GM19193 (cell line): Measurements from ENCODE around the gene LAMTOR3.

Experiments used
- POLR2A ChIP-seq: IDR thresholded peaks from 4 replicates; pipeline ENCODE4 v1.6.1; 2011; ENCODE audit not compliant: insufficient read depth, insufficient read length; ENCODE audit errors: extremely low read depth

Gene LAMTOR3

DNA sequence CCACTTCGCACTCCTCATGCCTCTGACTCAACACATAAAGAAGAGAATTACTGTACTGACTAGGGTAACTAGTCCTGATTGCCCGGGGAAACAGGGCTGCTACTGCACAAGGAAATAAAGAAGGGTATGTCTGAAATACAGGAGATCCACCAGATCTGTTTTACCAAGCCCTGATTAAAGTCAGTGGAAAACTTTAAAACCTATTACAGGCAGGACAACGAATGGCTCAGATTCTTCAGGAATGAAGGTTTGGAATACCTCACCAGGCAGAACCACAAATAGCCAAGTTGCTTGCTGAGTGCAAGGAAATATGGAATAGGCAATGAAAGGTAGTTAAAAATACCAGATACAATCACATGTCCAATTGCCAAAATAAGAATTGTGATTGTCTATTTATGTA is 17.3 kb downstream of the LAMTOR3 start:
- no peak for TF ChIP-seq POLR2A

DNA sequence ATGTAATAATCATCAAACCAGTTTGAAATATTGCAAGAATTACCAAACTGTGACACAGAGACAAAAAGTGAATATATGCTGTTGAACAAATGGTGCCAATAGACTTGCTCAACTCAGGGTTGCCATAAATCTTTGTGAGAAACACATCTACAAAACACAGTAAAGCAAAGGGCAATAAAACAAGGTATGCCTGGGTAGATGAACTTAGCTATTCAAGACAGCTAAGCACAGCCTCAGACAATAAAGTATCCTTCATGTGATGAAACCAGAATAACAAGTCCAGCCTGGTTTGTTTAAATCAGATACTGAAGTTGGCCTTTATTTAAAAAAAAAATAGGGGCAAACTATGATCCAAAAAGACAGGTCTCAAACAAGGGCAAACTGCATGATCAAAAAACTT is 19.2 kb downstream of the LAMTOR3 start:
- TF ChIP-seq POLR2A, result no peak

DNA sequence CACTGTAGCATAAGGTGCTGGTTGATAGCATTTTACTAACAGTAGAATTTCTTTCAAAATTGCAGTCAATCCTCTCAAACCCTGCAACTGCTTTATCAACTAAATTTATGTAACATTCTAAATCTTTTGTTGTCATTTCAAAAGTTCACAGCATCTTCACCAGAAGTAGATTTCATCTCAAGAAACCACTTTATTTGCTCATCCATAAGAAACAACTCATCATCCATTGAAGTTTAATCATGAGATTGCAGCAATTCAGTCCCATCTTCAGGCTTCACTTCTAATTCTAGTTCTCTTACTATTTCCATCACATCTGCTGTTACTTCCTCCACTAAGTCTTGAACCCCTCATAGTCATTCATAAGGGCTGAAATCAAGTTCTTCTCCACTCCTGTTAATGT is 21.7 kb downstream of the LAMTOR3 start:
- TF ChIP-seq POLR2A, result no peak

DNA sequence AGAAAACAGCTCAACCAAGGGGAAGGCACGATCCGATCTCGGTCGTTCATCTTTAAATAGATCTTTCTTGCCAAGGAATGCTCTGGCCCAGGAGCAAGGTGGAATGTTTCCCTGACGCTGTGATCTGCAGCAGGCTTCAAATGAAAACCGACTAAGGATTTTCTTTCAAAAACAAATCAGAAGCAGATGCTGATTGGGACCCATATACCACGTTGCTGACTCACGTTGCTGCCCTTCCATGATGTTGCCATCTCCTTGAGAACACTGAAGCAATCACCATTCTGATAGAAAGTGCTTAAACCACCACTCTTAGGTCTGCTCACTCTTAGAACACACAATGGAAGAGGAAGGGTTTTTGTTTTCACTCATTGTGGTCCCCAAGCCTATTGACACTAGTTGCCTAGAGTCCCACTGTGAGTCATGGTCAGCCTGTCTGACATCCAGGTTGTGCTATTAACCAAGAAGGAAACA is 26.1 kb downstream of the LAMTOR3 start:
- no peak for TF ChIP-seq POLR2A

DNA sequence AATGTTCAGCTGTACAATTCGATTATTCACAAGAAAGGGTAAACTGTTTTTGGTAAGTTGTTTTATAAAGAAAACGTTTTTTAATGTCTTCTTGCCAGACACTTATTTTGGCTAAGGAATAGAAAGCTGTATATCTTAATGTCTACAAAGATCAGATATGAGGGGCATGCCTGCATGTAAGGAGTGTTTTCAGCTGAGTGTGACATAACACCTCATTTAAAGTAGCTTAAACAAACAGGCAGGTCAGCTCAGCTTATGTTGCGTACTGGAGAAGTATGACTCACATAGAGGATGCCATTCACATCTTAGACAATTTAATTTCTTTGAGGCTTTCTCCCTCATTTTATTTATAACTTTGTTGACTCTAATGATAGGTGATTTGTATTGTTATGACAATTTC is 30.4 kb downstream of the LAMTOR3 start:
- no peak for TF ChIP-seq POLR2A

DNA sequence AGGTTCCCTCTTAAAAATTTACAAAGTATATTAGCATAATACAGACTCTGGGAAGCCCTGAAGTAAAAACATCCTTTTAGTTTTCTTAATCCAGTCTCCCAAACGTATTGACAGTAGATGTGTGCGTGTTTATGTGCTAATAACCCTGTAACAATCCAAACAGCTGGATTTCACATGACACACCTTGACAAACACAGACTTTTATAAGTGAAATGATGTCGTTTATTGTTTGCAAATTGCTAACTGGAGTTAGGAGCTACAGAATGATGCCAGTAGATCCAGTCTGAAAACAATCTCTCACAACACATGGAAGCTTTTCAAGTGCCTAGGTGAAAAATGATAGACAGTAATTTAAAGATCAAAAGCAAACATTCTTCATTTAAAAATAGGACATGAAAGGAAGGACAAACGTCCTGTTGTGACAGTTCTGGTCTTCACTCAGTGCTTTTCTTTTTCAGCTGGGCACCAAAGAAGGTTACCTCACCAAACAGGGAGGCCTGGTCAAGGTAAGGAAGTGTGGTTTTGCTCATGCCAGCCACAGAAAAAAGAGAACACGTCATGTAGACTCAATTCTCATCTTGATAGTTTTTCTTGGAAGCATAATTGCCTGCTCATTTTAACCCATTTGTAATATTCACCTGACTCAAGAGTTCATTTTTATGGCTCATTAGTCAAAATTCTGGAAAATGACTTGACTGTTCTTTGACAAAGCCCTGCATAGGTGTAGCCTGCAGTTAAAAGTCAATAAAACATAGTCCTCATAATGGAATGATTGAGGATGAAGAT is 32.9 kb downstream of the LAMTOR3 start:
- no peak for TF ChIP-seq POLR2A

DNA sequence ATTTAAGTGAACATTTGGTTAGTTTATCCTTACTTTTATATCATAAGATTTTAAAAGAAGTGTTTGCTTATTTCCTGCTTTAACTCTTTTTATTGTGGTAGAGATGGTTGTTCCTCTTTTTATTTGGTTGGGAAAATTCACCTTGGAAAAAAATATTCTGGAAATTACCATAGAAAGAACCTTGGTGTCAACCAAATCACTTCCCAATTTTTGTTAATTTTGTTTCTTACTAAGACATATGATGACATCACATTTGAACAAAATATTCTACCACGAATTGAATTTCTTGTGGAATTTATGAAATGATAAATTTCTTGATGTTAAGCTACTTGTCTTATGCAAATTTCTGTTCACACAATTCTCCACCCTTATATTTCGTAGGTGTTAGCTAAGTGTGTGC is 33.7 kb downstream of the LAMTOR3 start:
- no peak for TF ChIP-seq POLR2A

DNA sequence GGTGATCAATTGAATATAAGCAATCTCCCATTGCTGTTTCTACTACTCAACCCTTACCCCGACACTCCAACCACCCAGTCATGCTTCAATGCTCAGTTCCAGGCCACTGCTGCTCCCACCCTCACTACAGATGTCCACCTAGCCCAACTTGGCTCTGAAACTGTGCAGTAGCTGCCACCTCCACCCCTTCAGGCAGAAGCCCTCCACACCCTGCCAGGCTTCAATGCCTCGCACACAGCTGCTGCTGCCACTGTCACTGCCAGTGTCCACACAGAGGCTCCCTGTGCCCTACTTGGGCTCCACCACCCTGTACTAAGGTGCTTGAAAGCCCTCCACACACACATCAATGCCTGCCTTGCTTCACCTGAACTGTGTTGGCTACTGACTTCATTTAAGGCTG is 34.6 kb downstream of the LAMTOR3 start:
- no peak for TF ChIP-seq POLR2A

DNA sequence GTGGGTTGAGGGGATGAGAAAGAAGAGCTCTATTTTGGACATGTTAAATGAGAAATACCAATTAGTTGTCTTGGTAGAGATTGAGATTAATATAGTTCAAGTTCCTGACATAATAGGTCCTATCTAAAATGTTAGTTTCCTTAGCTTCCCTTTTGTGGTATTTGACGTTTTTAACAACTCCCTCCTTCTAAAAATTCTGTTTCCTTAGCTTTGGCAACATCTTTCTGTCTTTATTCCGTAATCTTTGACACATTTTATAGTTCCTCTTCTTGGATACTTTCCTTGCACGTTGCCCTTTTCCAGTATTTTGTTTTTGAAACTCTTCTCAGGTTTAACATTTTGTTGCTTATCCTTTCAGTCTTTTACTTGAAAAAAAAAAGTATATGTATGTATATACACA is 36.9 kb downstream of the LAMTOR3 start:
- no peak for TF ChIP-seq POLR2A

DNA sequence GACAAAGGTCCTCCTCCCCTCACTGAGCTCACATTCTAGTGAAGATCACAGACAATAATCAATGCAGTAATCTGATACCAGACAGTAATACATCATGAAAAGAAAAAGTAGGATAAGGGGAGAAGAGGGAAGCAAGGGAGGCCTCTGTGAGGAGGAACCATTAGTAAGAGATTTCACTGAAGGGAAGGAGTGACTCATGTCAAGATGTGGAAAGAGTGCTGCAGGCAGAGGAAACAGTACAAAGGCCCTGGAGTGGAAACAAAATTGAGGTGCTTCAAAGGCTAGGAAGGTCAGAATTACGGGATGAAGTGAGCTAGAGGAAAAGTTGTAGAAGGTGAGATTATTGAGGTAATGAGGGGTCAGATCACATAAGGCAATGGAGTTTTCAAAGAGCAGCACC is 38.1 kb downstream of the LAMTOR3 start:
- TF ChIP-seq POLR2A, result no peak

DNA sequence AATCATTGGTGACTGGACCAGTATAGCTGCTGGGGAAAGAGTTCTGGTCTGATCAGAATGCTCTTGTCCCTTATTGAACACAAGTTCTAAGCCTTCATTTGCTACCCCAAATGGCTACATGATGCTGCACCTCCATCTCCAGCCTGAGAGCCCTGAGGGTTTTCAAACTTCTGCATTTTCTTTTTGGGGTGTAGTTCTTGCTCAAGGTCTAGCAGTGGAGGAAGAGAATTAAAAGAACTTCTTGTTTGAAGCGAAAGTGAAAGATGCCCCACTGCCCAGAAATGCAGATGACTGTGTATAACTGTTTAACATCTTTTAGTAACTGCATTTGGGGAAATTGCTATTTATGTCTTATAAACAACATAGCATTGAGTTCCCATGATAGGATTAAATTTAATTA is 38.5 kb downstream of the LAMTOR3 start:
- no peak for TF ChIP-seq POLR2A

DNA sequence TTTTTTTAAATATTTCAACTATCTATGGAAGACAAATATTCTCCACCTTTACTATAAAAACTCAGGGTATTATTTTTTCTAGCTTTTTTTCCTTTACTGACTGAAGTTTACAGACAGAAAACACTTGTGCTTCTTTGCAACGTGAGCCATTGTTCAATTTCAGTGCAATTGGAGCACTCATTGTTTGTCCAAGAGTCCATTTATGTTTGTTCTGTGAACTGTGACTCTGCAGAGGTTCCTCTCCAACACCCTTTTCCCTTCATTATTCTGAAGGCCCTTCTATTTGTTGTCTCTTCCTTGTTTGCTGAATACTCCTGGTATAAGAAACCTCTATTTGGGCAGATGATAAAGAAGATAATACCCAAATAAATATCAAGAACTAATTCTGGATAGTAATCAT is 40.2 kb downstream of the LAMTOR3 start:
- no peak for TF ChIP-seq POLR2A

DNA sequence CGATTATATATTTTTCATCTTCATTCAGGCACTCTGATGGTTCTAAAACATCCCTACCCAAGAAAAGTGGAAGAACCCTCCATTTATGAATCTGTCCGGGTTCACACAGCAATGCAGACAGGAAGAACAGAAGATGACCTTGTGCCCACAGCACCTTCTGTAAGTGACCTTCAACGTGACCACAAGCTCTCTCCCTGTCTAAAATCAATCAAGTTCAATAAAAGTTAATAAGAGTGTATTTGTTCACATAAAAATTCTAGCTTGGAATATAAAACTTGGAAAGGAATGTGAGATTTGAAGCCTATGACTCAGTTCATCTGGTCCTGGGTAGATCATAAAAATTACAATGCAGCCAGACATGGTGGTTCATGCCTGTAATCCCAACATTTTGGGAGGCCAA is 41.0 kb downstream of the LAMTOR3 start:
- no peak for TF ChIP-seq POLR2A

DNA sequence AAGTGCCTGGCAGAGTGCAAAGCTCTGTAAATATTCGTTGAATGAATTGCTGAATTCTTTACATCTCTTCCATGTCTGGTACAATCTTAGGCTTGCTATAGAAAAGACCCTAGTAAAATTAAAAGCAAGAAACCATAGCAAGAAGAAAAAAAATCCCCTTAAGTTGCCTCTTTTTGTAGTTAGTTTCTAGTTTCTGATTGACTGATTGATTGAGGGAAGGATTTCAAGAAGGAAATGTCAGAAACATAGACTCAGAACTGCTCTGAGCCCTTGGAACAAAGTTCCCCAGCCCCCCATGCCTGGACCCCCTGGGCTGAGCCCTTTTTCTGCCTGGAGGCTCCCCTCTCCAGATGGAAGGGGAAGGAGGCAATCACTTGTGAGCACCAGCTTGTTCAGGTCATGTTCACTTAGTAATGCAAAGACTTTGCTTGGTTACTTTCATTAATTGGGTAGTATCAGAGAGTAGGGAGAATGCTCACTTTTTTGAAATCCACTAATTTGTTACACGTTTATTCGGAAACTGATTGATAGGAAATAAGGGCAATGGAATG is 42.0 kb downstream of the LAMTOR3 start:
- no peak for TF ChIP-seq POLR2A

DNA sequence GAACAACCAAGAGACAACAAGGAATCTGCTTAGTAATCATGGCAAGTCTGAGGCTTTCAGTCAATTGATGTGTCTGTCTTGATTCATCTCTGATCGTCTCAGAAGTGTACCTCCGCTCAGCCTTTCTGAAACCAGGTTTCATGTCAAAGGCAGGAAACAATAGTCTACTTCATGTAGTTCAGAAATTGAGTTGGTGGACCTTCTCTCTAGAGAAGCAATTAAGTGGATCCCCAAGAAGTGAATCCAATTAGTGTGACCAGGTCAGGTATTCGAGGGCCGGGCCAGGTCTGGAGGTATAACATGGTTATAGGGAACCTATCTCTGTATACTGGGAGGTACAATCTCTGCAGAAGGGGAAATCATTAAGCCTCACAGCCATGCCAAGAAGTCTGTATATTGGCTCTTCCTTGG is 45.6 kb downstream of the LAMTOR3 start:
- no peak for TF ChIP-seq POLR2A

DNA sequence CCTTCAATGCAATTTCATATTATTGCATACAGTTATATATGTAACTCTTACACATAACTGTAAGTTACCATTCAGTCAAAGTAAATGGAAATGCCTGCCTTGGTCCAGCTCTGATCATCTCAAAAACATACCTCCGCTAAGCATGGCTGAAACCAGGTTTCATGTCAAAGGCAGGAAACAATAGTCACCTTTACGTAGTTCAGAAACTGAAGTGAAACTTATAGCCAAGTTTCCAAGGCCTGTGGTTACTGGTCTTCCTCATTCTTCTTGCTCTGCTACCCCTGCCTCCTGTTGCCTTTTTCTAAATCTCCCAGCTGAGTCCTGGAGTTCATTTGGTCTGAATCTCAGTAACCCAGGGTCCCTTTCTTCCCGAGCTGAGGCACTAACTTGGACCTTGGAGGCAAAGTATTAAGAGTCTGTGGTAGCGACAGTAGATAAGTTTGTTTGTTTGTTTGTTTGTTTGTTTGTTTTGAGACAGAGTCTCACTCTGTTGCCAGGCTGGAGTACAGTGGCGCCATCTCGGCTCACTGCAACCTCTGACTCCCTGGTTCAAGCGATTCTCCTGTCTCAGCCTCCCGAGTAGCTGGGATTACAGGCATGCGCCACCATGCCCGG is 46.8 kb downstream of the LAMTOR3 start:
- no peak for TF ChIP-seq POLR2A
